MM.1S (cell line): ENCODE measurements around the gene KRR1.
"Not testable (repeated sequence)": the region's sequence is repeated elsewhere in the genome, so short reads cannot be mapped to it uniquely, and the experiment has no call there.

Experiments
- DNase-seq: peaks from one replicate; pipeline ENCODE4 v3.0.0-alpha.2; 2015
- H2AFZ ChIP-seq: fragments of 300-600 bp; sonication (generic); 2 replicates; pipeline ENCODE4 v1.6.0; 2016; ENCODE audit warnings: antibody characterized with exemption, low read length
- H3F3A ChIP-seq: fragments of 300-600 bp; sonication (generic); 2 replicates; pipeline ENCODE4 v1.6.1; 2016; ENCODE audit warnings: mild to moderate bottlenecking, antibody characterized with exemption, low read length, moderate library complexity, mixed read lengths; ENCODE audit not compliant: insufficient read depth
- H3K27ac ChIP-seq: fragments of 300-600 bp; sonication (generic); 2 replicates; pipeline ENCODE4 v1.5.1; 2016; ENCODE audit warnings: mild to moderate bottlenecking, low read length
- H3K27me3 ChIP-seq: fragments of 300-600 bp; sonication (generic); replicated peaks from 2 replicates; pipeline ENCODE4 v1.6.0; 2016; ENCODE audit warnings: low read length; ENCODE audit not compliant: insufficient read depth
- H3K36me3 ChIP-seq: fragments of 300-600 bp; sonication (generic); replicated peaks from 2 replicates; pipeline ENCODE4 v1.6.1; 2016; ENCODE audit warnings: mild to moderate bottlenecking, low read length, mixed read lengths; ENCODE audit not compliant: insufficient read depth
- H3K4me1 ChIP-seq: fragments of 300-600 bp; sonication (generic); 2 replicates; pipeline ENCODE4 v1.6.1; 2016; ENCODE audit warnings: low read length, mixed read lengths
- H3K4me2 ChIP-seq: fragments of 300-600 bp; sonication (generic); 2 replicates; pipeline ENCODE4 v1.6.0; 2016; ENCODE audit warnings: low read depth, low read length
- H3K4me3 ChIP-seq: fragments of 300-600 bp; sonication (generic); 2 replicates; pipeline ENCODE4 v1.5.1; 2016; ENCODE audit warnings: low read length, mixed read lengths
- H3K79me2 ChIP-seq: fragments of 300-600 bp; sonication (generic); 2 replicates; pipeline ENCODE4 v1.6.1; 2016; ENCODE audit warnings: mixed run types, low read length, mixed read lengths
- H3K9ac ChIP-seq: fragments of 300-600 bp; sonication (generic); 2 replicates; pipeline ENCODE4 v1.6.1; 2016; ENCODE audit warnings: low read length, mixed read lengths
- H3K9me2 ChIP-seq: fragments of 300-600 bp; sonication (generic); replicated peaks from 2 replicates; pipeline ENCODE4 v1.6.1; 2016; ENCODE audit warnings: mild to moderate bottlenecking, low read length, mixed read lengths; ENCODE audit not compliant: insufficient read depth
- H3K9me3 ChIP-seq: fragments of 300-600 bp; sonication (generic); replicated peaks from 2 replicates; pipeline ENCODE4 v1.6.1; 2016; ENCODE audit warnings: mild to moderate bottlenecking, low read length, mixed read lengths; ENCODE audit not compliant: insufficient read depth
- H4K20me1 ChIP-seq: fragments of 300-600 bp; sonication (generic); 2 replicates; pipeline ENCODE4 v1.6.1; 2016; ENCODE audit warnings: mild to moderate bottlenecking, low read length, moderate library complexity, mixed read lengths; ENCODE audit not compliant: insufficient read depth
- EZH2 ChIP-seq: fragments of 300-600 bp; sonication (generic); optimal IDR thresholded peaks from 2 replicates; pipeline ENCODE3; 2017; ENCODE audit warnings: low read depth, mild to moderate bottlenecking, antibody characterized with exemption, low read length, mixed read lengths
- EZH2phosphoT487 ChIP-seq: fragments of 300-600 bp; sonication (generic); IDR thresholded peaks from 2 replicates; pipeline ENCODE4 v1.6.1; 2018; ENCODE audit warnings: antibody characterized with exemption, low read length
- TF ChIP-seq, protein P1 (sequence below): fragments of 300-600 bp; sonication (generic); IDR thresholded peaks from 2 replicates; pipeline ENCODE4 v1.5.1; 2016; ENCODE audit warnings: antibody characterized with exemption, low read length, mixed read lengths

Gene KRR1

DNA sequence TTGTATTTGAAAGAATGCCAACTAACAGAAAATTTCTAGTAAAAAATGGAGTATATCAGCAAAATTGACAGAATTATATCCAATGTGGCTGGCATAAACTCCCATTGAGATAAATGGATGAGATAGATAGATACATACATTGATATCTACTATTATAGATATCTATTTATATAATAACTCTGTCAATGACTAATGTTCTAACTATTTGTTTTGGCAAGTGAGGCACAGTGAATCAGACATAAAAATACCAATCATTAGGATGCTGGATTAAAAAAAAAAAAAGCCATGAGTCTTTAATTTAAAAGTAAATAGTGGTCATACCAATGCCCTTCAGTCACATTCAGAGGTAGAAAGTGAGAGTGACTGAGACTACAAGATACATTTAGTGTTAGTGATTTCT, 64.6 kb downstream of the KRR1 start:
- Histone ChIP-seq H3K4me2 (no peak overlapping the region), H3K4me1 (no peaks in the 10 kb centered on the region), H3F3A (no peaks in the 10 kb centered on the region), H3K4me3 (no peak overlapping the region), H3K79me2 (no peaks in the 10 kb centered on the region), H3K9me2 (no peaks in the 10 kb centered on the region), H3K27me3 (no peaks in the 10 kb centered on the region), H2AFZ (no peak overlapping the region), H3K36me3 (no peaks in the 10 kb centered on the region), H3K9ac (no peak overlapping the region), H4K20me1 (no peaks in the 10 kb centered on the region), H3K27ac (no peak overlapping the region), H3K9me3 (no peaks in the 10 kb centered on the region)
- no peak for DNase-seq
- TF ChIP-seq, protein P1, sequence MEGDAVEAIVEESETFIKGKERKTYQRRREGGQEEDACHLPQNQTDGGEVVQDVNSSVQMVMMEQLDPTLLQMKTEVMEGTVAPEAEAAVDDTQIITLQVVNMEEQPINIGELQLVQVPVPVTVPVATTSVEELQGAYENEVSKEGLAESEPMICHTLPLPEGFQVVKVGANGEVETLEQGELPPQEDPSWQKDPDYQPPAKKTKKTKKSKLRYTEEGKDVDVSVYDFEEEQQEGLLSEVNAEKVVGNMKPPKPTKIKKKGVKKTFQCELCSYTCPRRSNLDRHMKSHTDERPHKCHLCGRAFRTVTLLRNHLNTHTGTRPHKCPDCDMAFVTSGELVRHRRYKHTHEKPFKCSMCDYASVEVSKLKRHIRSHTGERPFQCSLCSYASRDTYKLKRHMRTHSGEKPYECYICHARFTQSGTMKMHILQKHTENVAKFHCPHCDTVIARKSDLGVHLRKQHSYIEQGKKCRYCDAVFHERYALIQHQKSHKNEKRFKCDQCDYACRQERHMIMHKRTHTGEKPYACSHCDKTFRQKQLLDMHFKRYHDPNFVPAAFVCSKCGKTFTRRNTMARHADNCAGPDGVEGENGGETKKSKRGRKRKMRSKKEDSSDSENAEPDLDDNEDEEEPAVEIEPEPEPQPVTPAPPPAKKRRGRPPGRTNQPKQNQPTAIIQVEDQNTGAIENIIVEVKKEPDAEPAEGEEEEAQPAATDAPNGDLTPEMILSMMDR = no peak
- TF ChIP-seq EZH2 = no peak

DNA sequence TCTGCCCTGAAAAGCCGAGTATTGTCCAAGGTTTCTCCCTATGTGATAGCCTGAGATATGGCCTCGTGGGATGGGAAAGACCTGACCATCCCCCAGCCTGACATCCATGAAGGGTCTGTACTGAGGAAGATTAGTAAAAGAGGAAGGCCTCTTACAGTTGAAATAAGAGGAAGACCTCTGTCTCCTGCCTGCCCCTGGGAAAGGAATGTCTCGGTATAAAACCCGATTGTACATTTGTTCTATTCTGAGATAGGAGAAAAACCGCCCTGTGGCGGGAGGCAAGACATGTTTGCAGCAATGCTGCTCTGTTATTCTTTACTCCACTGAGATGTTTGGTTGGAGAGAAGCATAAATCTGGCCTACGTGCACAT, 66.3 kb downstream of the KRR1 start:
- H3K4me2 ChIP-seq, H3K27ac ChIP-seq, H3F3A ChIP-seq, H4K20me1 ChIP-seq, DNase-seq, H3K4me3 ChIP-seq, H3K9me3 ChIP-seq, H2AFZ ChIP-seq, H3K9me2 ChIP-seq, H3K79me2 ChIP-seq, H3K4me1 ChIP-seq, H3K27me3 ChIP-seq, H3K36me3 ChIP-seq, H3K9ac ChIP-seq: not testable (repeated sequence)

DNA sequence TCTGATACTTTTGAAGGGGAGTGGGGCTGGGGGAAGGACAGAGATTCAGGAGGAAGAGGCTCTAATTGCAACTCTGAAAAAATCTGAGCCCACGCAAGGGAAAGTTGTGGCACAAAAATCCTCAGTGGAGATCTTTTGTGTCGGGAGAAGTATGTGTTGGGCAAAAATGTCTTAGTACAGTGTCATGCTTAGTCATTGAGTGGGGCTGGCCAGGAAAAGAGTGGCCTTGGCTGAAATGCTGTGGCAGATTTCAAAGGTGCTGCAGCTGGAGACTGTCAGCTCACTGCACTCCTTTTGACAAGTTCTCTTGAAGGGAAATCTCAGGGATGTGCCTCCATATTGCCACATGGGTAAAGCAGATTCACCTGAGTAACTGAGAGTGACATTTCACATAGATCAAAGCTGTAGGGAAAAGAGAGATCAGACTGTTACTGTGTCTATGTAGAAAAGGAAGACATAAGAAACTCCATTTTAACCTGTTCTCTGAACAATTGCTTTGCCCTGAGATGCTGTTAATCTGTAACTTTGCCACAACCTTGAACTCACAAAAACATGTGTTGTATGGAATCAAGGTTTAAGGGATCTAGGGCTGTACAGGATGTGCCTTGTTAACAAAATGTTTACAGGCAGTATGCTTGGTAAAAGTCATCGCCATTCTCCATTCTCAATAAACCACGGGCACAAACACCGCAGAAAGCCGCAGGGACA, 66.8 kb downstream of the KRR1 start:
- Histone ChIP-seq H3K79me2 (no peaks in the 10 kb centered on the region), H3K9me2 (no peaks in the 10 kb centered on the region), H3K4me1 (no peaks in the 10 kb centered on the region), H2AFZ (no peak overlapping the region), H3F3A (no peaks in the 10 kb centered on the region), H3K27ac (no peak overlapping the region), H3K27me3 (no peaks in the 10 kb centered on the region), H3K9ac (no peak overlapping the region), H4K20me1 (no peaks in the 10 kb centered on the region), H3K4me2 (no peak overlapping the region), H3K4me3 (no peak overlapping the region), H3K9me3 (no peaks in the 10 kb centered on the region), H3K36me3 (no peaks in the 10 kb centered on the region)
- no peak for DNase-seq
- TF ChIP-seq, protein P1 = no peak
- no peak for TF ChIP-seq EZH2
- TF ChIP-seq EZH2phosphoT487 = no peak

DNA sequence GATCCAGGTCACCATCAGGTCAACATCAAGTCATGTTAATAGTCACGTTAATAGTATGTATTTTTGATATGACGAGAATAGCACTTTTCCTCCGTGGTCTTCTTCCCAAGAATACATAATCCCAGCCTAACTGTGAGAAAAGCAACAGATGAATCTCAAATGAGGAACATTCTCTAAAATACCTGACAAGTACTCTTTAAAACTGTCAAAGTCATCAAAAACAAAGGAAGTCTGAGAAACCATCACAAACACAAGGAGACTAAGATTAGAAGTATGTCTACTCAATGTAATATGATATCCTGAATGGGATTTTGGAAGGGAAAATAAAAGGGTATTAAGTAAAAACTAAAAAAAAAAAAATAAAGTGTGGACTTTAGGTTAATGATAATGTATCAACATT, 67.7 kb downstream of the KRR1 start:
- Histone ChIP-seq H2AFZ (no peak overlapping the region), H3K9me2 (no peaks in the 10 kb centered on the region), H3K4me3 (no peak overlapping the region), H3K27ac (no peak overlapping the region), H4K20me1 (no peaks in the 10 kb centered on the region), H3F3A (no peaks in the 10 kb centered on the region), H3K9ac (no peak overlapping the region), H3K4me2 (no peak overlapping the region), H3K9me3 (no peaks in the 10 kb centered on the region), H3K4me1 (no peaks in the 10 kb centered on the region), H3K27me3 (no peaks in the 10 kb centered on the region), H3K36me3 (no peaks in the 10 kb centered on the region), H3K79me2 (no peaks in the 10 kb centered on the region)
- no peak for DNase-seq
- no peak for TF ChIP-seq EZH2phosphoT487
- TF ChIP-seq, protein P1 = no peak
- TF ChIP-seq EZH2 = no peak

DNA sequence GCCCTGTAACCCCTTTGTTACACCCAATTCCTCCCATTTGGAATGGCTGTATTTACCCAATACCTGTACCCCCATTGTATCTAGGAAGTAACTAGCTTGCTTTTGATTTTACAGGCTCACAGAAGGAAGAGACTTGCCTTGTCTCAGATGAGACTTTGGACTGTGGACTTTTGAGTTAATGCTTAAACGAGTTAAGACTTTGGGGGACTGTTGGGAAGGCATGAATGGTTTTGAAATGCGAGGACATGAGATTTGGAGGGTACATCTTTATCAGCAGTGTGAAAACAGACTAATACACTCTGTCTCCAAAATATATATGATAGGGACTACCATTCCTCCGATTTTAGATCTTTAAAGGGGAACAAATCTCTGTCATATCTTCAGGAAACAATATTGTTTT, 69.0 kb downstream of the KRR1 start:
- H3K27ac ChIP-seq, H3K79me2 ChIP-seq, H4K20me1 ChIP-seq, H3F3A ChIP-seq, H3K4me1 ChIP-seq, H3K9ac ChIP-seq, H3K4me3 ChIP-seq, H2AFZ ChIP-seq, H3K9me3 ChIP-seq, H3K4me2 ChIP-seq, H3K9me2 ChIP-seq, H3K36me3 ChIP-seq, H3K27me3 ChIP-seq, DNase-seq: not testable (repeated sequence)
